Eye (tissue), 1 donor: ENCODE results near the gene UNC13A.

Experiments used
- DNase-seq: peaks from one replicate; pipeline ENCODE4 v3.0.0-alpha.2; 2015

Gene UNC13A

GRCh38 chr19:17624314-17624991, 63.7 kb downstream of the UNC13A start:
- DNase-seq: no peak

GRCh38 chr19:17623224-17623935, 64.8 kb downstream of the UNC13A start:
- no peak for DNase-seq

- no peak for DNase-seq
Observed at GRCh38 chr19:17620696-17621095, 67.5 kb downstream of the UNC13A start.

- no peak for DNase-seq
Observed at GRCh38 chr19:17618936-17619335, 69.2 kb downstream of the UNC13A start.

GRCh38 chr19:17618281-17618903, 69.8 kb downstream of the UNC13A start:
- no peak for DNase-seq

GRCh38 chr19:17617807-17618192, 70.4 kb downstream of the UNC13A start:
- no peak for DNase-seq

GRCh38 chr19:17616961-17617806, 71.0 kb downstream of the UNC13A start:
- DNase-seq: peak; percentile 47

GRCh38 chr19:17616686-17616960, 71.5 kb downstream of the UNC13A start:
- no peak for DNase-seq

- no peak for DNase-seq
Observed at GRCh38 chr19:17615889-17616685, 72.1 kb downstream of the UNC13A start.

GRCh38 chr19:17614476-17614875, 73.7 kb downstream of the UNC13A start:
- DNase-seq: no peak

GRCh38 chr19:17611462-17612244, 76.5 kb downstream of the UNC13A start:
- DNase-seq: no peak

GRCh38 chr19:17610384-17610783, 77.8 kb downstream of the UNC13A start:
- DNase-seq: no peak

GRCh38 chr19:17607936-17608335, 80.2 kb downstream of the UNC13A start:
- no peak for DNase-seq

GRCh38 chr19:17606590-17607185, 81.5 kb downstream of the UNC13A start:
- DNase-seq: no peak

- peak; percentile 94 for DNase-seq
Observed at GRCh38 chr19:17605761-17606589, 82.2 kb downstream of the UNC13A start.

- no peak for DNase-seq
Observed at GRCh38 chr19:17605117-17605516, 83.0 kb downstream of the UNC13A start.

- DNase-seq: no peak
Observed at GRCh38 chr19:17604372-17605025, 83.7 kb downstream of the UNC13A start.

- no peak for DNase-seq
Observed at GRCh38 chr19:17602872-17603510, 85.2 kb downstream of the UNC13A start.

- DNase-seq: no peak
Observed at GRCh38 chr19:17602217-17602616, 85.9 kb downstream of the UNC13A start.
